AG10803 (cell line): Measurements from ENCODE around the gene MRFAP1.
A peak's percentile ranks its signal among the peaks of the same experiment; 100 is the strongest.
"Not testable (repeated sequence)": the region's sequence is repeated elsewhere in the genome, so short reads cannot be mapped to it uniquely, and the experiment has no call there.

Experiments used
- DNase-seq: peaks from one replicate; pipeline ENCODE4 v3.0.0; 2010; ENCODE audit warnings: low read depth
- H3K4me3 ChIP-seq: 2 replicates; pipeline ENCODE4 v1.5.1; 2011; ENCODE audit warnings: mild to moderate bottlenecking, low read length, control low read depth
- TF ChIP-seq, protein P1 (sequence below): conservative IDR thresholded peaks from 2 replicates; pipeline ENCODE4 v1.5.1; 2011; ENCODE audit warnings: mild to moderate bottlenecking, low read length, control low read depth, inconsistent platforms

Gene MRFAP1

DNA sequence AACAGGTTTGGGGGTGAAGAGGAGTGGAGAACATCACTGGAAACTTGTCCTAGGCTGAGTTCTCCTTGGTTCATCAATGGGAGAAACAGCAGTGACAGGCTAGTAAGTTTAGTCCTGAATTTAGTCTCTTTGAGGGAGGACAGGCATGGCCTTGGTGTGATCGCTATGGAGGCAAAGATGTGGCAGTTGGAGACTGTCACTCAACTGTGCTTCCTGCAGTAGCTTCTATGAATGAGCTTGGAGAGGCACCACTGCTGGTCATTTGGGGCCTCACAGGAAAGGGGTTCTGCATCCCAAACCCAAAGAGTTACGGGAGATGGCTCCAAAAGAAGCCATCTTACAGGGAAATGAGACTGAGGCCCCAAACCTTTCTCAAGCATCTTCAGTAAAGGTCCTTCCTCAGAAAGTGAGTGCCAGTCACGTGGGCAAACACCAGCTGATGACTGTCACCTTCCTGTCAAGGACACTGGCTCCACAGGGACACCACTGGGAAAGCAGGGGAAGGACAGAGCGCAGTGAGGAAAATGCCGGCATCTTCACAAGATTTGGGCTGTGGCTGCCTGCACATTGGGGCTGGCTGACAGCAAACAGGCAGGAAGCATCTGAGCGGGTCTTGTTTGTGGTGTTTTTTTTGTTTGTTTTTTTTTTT, 7.2 kb downstream of the MRFAP1 start:
- no peak for DNase-seq
- no peak overlapping the region for H3K4me3 ChIP-seq
- TF ChIP-seq, protein P1, sequence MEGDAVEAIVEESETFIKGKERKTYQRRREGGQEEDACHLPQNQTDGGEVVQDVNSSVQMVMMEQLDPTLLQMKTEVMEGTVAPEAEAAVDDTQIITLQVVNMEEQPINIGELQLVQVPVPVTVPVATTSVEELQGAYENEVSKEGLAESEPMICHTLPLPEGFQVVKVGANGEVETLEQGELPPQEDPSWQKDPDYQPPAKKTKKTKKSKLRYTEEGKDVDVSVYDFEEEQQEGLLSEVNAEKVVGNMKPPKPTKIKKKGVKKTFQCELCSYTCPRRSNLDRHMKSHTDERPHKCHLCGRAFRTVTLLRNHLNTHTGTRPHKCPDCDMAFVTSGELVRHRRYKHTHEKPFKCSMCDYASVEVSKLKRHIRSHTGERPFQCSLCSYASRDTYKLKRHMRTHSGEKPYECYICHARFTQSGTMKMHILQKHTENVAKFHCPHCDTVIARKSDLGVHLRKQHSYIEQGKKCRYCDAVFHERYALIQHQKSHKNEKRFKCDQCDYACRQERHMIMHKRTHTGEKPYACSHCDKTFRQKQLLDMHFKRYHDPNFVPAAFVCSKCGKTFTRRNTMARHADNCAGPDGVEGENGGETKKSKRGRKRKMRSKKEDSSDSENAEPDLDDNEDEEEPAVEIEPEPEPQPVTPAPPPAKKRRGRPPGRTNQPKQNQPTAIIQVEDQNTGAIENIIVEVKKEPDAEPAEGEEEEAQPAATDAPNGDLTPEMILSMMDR = no peak

DNA sequence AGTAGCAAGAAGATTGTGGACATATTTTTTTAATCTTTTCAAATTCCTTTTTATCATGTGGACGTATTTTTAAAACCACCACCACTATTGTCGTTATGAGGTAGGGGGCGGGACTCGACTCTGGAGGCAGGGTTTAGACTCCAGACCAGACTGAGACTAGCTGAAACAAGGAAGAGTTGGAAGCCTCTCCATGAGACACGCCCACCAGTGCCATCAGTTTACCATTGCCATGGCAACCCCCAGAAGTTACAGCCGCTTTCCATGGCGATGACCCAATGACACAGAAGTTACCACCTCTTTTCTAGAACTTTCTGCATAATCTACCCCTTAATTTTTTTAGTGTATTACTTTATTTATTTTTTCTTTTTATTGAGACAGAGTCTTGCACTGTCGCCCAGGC, 8.7 kb downstream of the MRFAP1 start:
- TF ChIP-seq, protein P1 = no peak
- DNase-seq = no peak
- no peak overlapping the region for H3K4me3 ChIP-seq

DNA sequence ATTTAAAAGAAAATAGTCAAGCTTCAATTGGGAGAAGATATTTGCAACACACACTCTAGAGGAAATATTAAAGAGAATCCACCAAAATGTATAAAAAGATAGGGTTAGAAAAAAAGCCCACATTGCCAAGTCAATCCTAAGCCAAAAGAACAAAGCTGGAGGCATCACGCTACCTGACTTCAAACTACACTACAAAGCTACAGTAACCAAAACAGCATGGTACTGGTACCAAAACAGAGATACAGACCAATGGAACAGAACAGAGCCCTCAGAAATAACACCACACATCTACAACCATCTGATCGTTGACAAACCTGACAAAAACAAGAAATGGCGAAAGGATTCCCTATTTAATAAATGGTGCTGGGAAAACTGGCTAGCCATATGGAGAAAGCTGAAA, 13.7 kb downstream of the MRFAP1 start:
- not testable (repeated sequence) for H3K4me3 ChIP-seq, DNase-seq

DNA sequence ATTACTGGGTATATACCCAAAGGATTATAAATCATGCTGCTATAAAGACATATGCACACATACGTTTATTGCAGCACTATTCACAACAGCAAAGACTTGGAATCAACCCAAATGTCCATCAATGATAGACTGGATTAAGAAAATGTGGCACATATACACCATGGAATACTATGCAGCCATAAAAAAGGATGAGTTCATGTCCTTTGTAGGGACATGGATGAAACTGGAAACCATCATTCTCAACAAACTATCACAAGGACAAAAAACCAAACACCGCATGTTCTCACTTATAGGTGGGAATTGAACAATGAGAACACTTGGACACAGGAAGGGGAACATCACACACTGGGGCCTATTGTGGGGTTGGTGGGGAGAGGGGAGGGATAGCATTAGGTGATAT, 14.8 kb downstream of the MRFAP1 start:
- DNase-seq, H3K4me3 ChIP-seq: not testable (repeated sequence)

DNA sequence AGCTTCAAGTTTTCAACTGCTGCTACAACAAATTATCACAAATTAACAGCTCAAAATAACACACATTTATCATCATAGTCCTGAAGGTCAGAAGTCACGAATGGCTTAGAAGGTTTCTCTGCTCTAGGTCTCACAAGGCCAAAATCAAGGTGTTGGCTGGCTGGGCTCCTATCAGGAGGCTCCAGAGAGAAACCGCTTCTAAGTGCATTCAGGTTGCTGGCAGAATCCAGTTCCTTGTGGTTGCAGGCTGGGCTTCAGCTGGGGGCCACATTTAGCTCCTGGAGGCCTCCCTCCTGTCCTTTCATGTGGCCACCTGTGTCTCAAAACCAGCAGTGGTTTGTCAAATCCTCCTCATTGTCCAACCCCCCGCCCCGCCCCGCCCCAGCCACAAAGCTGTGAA, 15.4 kb downstream of the MRFAP1 start:
- no peak for DNase-seq
- no peak overlapping the region for H3K4me3 ChIP-seq
- TF ChIP-seq, protein P1 = no peak

DNA sequence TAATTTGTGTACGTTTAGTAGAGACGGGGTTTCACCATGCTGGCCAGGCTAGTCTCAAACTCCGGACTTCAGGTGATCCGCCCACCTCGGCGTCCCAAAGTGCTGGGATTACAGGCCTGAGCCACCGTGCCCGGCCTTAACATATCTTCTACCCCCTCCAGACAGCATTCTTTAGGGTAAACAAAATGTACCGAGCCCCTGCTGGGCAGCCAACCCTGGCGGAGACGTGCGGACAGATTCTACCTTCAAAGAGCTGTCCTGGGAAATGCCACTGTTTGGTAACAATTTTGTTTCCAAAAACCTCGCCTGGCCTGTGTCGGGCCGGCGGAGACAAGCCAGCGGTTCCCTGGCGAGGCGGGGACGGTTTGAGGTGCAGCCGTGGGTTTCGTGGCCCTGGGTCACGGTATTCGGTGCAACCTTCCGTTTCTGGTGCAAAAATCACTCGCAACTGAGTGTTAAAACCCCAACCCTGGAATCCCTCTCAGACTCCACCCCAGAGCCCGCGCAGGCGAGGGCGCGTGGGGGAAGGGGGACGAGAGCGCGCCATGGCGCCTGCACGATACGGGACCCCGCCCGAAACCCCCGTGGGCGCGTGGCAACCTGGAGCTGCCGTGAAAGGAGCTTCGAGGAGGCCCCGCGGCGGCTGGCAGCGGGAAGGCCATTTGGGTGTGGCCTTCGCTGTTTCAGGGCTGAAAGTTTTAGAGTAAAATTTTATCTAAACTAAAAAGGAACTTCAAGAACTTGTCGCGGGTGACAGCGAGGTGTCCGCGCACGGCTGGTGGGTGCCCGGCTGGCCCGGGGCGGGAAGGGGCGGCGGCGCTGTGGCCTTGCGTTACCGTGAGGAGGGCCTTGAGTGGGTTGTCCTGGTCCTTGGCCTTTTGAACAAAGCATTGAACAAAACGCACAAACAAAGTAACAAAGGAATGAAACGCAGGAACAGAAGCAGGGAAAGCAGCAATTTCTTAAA, 17.0 kb downstream of the MRFAP1 start:
- TF ChIP-seq, protein P1 = no peak
- no peak overlapping the region for H3K4me3 ChIP-seq
- DNase-seq = no peak

DNA sequence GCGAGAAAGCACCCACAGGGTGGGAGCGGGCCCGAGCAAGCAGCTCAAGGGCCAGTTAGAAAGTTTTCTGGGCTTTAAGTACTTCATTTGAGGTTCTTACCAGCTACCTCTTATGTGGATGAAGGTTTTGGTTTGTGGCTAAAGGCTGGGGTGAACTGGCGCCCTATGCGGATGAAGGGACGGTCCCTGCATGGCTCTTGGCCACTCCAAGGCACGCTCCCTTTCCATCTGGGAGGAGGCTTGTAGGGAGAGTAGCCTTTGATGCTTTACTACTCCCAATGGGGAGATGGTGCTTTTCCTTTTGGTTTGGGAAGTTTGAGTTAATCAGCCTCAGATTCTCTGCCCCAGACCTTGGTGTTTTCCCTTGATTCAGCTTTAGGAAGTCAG, 17.7 kb downstream of the MRFAP1 start:
- TF ChIP-seq, protein P1 = no peak
- peak overlapping the region; percentile 44; the same call in 1 of the 2 replicates for H3K4me3 ChIP-seq
- no peak for DNase-seq

DNA sequence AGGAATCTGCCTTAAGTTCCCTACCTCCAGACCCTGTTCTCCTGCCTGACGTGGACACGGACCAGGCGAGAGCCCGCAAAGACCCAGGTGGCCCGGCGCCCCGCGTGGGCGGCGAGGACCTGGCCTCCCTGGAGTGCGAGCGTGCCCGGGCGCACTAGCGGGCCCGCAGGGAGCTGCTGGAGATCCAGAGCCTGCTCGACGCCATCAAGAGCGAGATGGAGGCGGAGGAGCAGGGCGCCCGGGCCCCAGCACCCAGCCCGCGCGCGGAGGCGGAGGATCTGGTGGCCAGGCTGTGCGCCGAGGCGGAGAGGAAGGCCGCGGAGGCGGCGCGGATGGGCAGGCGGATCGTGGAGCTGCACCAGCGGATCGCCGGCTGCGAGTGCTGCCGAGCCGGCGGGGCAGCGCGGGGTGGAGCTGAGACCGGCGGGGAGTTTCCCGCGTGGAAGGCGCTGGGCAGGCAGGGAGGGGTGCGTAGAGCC, 18.2 kb downstream of the MRFAP1 start:
- TF ChIP-seq, protein P1 = no peak
- peak overlapping the region; percentile 44 for H3K4me3 ChIP-seq
- DNase-seq = peak; percentile 58
